Muscle of leg (tissue), 11 donors: ENCODE measurements around the gene DOK6. TPM values are rescaled to one million over a fixed set of nuclear protein-coding genes. Genes with fewer than 3 reads are reported as not detected.
A peak's percentile ranks its signal among the peaks of the same experiment; 100 is the strongest.

Experiments used
- DNase-seq: peaks from one replicate; pipeline ENCODE4 v3.0.0; 2013
- H3K27ac ChIP-seq: one replicate; pipeline ENCODE4 v1.5.1; 2013; ENCODE audit warnings: mild to moderate bottlenecking, low read length, control low read depth
- H3K27me3 ChIP-seq: one replicate; pipeline ENCODE4 v1.6.1; 2013; ENCODE audit warnings: low read length; ENCODE audit not compliant: control insufficient read depth, insufficient read depth
- H3K36me3 ChIP-seq: one replicate; pipeline ENCODE4 v1.6.1; 2013; ENCODE audit warnings: low read length; ENCODE audit not compliant: control insufficient read depth, insufficient read depth
- H3K4me1 ChIP-seq: one replicate; pipeline ENCODE4 v1.6.1; 2013; ENCODE audit warnings: low read length; ENCODE audit not compliant: control insufficient read depth, insufficient read depth
- H3K4me3 ChIP-seq: one replicate; pipeline ENCODE4 v1.5.1; 2013; ENCODE audit warnings: low read length, control low read depth
- H3K9me3 ChIP-seq: replicated peaks from 2 replicates; pipeline ENCODE4 v1.6.1; 2013; ENCODE audit warnings: low read depth, low read length; ENCODE audit not compliant: control insufficient read depth
- WGBS: methylation state at CpG from one replicate; pipeline ENCODE4 v1.1.5; 2013; ENCODE audit warnings: missing lambda C conversion rate; ENCODE audit not compliant: insufficient coverage; 5-methylcytosine and 5-hydroxymethylcytosine counted together
- polyA plus RNA-seq, 8 donors: library from polyadenylated mRNA; unstranded; fragments of 120-200 nt; gene quantifications; one replicate each; pipeline versions ENCODE4 v1.2.1 to v1.2.3, GENCODE V29; 2013; ENCODE audit warnings: inconsistent platforms in 1 of 8, low replicate concordance in 1 of 8; ENCODE audit not compliant: insufficient read length in 8 of 8, insufficient read depth in 1 of 8
- total RNA-seq: library from RNA; stranded (reverse); fragments of 120-200 nt; gene quantifications from one replicate; pipeline ENCODE4 v1.2.4, GENCODE V29; 2013

Gene DOK6
- total and polyA plus RNA-seq, 9 donors, result 2.3 to 4.9 (median 3.3) TPM

DNA sequence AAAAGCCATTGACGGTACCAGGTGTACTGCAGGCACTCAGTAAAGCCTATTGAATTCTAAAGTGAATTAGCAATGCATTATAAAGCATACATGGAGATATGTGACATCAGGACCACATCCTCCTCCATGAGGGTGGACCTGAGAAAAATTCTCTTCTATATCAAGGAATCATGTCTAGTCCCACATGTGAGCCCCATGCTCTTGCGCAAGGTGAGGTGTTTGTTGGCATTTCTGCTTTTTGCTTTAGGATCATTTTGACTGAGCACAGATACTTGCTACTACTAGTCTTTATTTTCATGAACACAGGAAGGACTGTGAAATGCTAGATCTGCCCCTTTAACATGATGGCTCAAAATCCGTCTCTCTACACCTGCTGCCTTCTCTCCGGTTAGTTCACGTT is 363.1 kb downstream of the DOK6 start:
- no CpG with 5 or more reads among the region's 5 CpGs for WGBS
- no peak overlapping the region for H3K4me3 ChIP-seq
- H3K9me3 ChIP-seq, result no peaks in the 10 kb centered on the region

DNA sequence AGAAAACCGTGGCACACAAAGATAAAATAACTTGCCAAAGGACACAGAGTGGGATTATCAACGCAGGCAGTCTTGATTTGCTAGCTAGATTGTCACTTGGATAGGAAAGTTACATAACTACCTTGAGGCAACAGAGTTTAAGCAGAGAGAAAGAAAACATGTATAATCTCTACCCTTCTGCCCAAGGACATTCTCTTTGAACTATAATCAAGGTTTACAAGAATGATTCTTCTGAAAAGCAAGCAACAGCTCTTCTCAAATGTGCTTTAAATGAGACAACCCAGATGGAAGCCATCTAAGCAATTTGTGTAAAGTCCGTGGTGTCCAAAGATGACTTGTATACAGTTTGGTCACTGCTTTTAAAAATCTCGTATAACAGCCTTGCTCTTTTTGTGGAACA is 369.6 kb downstream of the DOK6 start:
- no peaks in the 10 kb centered on the region for H3K27me3 ChIP-seq
- H3K36me3 ChIP-seq, result no peaks in the 10 kb centered on the region
- H3K4me3 ChIP-seq, result no peak overlapping the region
- H3K27ac ChIP-seq, result no peak overlapping the region
- no peaks in the 10 kb centered on the region for H3K9me3 ChIP-seq
- DNase-seq, result no peak
- 100% methylated on average over 1 of the region's 4 CpGs for WGBS
- no peaks in the 10 kb centered on the region for H3K4me1 ChIP-seq

More for the DNA sequence above, 363.1 kb downstream of the DOK6 start:
- Histone ChIP-seq H3K36me3 (no peaks in the 10 kb centered on the region), H3K27me3 (no peaks in the 10 kb centered on the region), H3K4me1 (no peaks in the 10 kb centered on the region), H3K27ac (no peak overlapping the region)
- DNase-seq, result no peak

DNA sequence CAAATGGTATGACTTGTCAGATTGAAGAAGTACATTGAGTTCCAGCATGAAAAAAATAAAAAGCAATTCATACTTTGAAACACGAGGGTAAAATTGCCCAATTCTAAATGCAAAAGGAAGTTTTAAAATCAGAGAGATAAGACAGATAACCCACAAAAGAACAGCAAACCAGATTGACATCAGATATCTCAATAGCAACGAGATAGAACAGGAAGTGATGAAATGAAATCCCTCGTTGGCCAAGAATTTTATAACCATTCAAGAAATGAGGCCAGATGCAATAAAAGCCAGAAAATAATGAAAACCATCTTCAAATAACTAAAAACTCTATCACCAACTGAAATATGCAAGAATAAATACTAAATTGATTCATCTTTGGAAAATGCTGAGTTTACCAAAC is 374.1 kb downstream of the DOK6 start:
- Histone ChIP-seq H3K4me1 (no peaks in the 10 kb centered on the region), H3K4me3 (no peak overlapping the region), H3K9me3 (no peaks in the 10 kb centered on the region), H3K27me3 (no peaks in the 10 kb centered on the region), H3K27ac (no peak overlapping the region), H3K36me3 (no peaks in the 10 kb centered on the region)
- no CpG with 5 or more reads among the region's 3 CpGs for WGBS
- DNase-seq, result peak; percentile 10

DNA sequence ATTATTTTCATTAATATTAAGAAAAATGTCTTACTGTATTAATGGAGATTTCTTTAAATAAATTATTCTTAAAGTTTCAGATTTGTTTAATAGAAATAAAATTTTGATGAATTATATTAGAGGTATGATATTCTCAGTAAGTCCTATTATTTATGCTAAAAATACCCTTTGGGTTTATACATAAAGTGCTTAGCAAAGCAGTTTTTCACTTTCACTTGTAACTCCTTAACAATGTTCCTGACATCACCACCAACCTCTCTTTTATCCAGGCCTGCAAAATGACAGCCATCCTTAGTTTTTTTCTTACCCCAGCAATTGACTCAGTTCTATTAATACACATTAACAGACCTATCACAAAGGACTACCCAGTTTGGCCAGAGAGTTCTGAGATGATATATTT is 376.6 kb downstream of the DOK6 start:
- Histone ChIP-seq H3K9me3 (no peaks in the 10 kb centered on the region), H3K4me1 (no peaks in the 10 kb centered on the region), H3K27me3 (no peaks in the 10 kb centered on the region), H3K36me3 (no peaks in the 10 kb centered on the region), H3K4me3 (no peak overlapping the region), H3K27ac (no peak overlapping the region)
- no peak for DNase-seq

DNA sequence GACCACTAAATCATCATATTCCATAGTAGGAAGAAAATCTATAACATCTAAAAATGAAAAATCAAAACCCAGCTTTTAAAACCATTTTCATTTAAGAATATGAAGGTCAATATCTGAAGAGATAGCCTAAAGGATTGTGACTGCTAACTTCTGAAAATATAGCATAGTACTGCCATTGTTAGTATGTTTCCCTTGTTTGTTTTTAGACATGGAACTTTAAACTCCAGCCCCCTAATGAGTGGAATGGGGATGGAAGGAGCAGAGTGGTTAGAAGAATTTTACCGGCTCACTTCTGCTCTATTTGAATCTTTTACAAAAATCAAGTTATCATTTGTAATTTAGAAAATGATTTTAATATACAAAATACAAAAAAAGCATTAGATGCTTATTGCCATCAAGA is 378.0 kb downstream of the DOK6 start:
- no CpG with 5 or more reads among the region's 1 CpG for WGBS
- Histone ChIP-seq H3K4me1 (no peaks in the 10 kb centered on the region), H3K9me3 (no peaks in the 10 kb centered on the region), H3K36me3 (no peaks in the 10 kb centered on the region), H3K27ac (no peak overlapping the region), H3K4me3 (no peak overlapping the region), H3K27me3 (no peaks in the 10 kb centered on the region)
- no peak for DNase-seq

DNA sequence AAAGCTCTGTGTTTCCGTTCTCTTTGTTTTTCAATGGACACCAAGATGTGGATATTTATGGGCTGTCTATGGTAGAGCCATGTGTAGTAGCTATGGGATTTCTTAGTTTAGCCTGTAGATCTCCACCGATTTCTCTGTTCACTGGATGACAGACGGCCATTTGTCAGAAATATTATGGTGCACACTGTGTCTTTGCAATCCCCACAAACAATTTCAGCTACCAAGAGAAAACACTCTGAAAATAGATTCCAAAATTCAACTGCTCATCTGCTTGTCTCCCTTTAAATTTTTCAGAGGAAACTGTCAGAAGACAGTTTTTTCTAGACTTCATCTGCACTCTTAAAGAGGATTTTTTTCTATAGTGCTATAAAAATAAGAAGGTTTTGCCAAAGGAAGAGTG is 380.2 kb downstream of the DOK6 start:
- DNase-seq, result no peak
- Histone ChIP-seq H3K27me3 (no peaks in the 10 kb centered on the region), H3K9me3 (no peaks in the 10 kb centered on the region), H3K4me3 (no peak overlapping the region), H3K36me3 (no peaks in the 10 kb centered on the region), H3K27ac (no peak overlapping the region), H3K4me1 (no peaks in the 10 kb centered on the region)
- 80% methylated on average over 1 of the region's 3 CpGs for WGBS

DNA sequence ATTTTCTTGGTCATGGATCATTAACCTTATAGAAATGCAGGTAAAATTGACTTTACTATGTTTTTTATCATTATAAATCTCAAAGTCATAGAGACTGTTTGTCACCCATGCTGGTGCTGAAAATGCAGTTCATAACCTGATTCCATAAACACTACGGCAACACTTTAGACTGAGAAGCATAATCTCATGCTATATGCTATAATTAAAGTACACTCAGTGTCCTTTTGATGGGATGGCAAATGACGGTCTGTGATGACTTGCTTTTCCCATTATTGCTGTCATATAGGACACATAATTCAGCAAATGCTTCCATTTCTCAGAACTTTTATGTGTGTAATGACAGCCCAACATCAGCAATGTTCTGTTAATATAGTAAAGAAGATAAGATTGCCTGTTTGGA is 384.1 kb downstream of the DOK6 start:
- no peak for DNase-seq
- Histone ChIP-seq H3K4me3 (no peak overlapping the region), H3K27ac (no peak overlapping the region), H3K4me1 (no peaks in the 10 kb centered on the region), H3K9me3 (no peaks in the 10 kb centered on the region), H3K36me3 (no peaks in the 10 kb centered on the region), H3K27me3 (no peaks in the 10 kb centered on the region)
- no CpG with 5 or more reads among the region's 2 CpGs for WGBS

DNA sequence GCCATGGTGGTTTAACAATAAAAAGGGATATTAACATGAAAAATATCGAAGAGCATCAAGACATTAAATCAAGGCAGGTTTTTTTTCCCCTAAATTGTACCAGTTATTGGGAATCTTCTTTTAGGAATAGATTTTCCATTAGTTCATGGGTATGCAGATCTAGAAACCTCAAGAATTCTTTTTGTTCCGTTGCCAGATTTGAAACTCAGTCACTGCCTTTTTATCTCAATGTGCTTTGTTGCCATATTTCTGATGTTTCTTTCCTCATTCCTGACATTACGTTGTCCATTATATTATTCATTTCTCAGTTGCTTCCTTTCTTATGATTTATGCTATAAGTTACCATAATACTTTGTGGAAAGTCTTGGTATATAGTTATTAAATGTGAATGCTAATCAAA is 384.8 kb downstream of the DOK6 start:
- Histone ChIP-seq H3K27ac (no peak overlapping the region), H3K36me3 (no peaks in the 10 kb centered on the region)
- no CpG with 5 or more reads among the region's 3 CpGs for WGBS

DNA sequence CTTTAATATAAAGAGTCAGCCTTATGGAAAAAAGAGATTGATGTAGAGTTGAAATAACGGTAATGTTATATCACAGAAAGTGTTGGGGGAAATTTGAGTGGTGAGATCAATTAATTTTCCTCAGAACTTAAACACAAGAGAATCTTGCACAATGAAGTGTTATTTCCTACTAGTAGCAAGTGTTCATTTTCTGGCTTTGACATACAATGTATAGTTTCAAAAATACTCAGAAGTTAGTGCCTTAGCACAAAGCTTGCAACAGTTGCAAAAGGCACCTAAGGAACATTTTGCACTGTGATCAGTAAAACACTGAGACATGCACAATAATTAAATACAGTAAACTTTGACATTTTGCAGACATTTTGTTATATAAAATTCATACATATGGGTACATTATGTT is 385.7 kb downstream of the DOK6 start:
- WGBS, result no CpG with 5 or more reads among the region's 1 CpG

More for the DNA sequence above, 384.8 kb downstream of the DOK6 start:
- no peaks in the 10 kb centered on the region for H3K4me1 ChIP-seq
- H3K9me3 ChIP-seq, result no peaks in the 10 kb centered on the region
- no peak overlapping the region for H3K4me3 ChIP-seq
- no peaks in the 10 kb centered on the region for H3K27me3 ChIP-seq
- no peak for DNase-seq

DNA sequence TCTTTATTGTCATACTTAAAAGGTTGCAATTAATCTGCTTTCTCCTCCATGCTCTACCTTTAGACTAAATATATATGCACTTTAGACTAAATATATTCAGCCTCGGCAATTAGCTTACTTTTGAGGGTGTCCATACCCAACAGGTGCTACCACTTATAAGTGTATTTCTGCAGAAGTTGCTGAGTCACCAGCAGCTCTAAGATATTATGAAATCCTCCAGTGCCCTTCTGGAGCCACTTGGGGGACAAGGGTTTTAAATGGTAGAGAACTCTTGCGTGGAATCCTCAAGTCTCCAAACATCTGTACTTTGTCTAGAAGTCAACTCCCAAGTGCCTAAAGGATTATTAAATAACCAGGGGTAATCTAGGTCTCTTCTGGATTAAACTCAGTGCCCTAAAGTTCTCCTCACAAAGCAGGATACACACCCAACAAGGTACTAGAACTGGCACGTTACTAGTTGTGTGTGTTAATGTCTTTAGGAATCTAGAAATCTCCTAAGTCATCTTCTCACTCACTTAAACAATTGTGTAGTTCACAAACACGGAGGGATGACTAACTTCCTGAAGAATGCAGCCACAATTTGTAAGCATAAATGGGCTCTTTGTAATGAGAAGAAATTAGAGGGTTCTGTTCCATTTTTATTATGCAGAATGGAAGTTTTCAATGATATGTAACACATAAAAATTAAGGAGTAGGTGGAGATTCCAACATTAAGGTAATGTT is 387.3 kb downstream of the DOK6 start:
- Histone ChIP-seq H3K36me3 (no peaks in the 10 kb centered on the region), H3K4me3 (no peak overlapping the region), H3K4me1 (no peaks in the 10 kb centered on the region), H3K27ac (no peak overlapping the region), H3K27me3 (no peaks in the 10 kb centered on the region), H3K9me3 (no peaks in the 10 kb centered on the region)
- no CpG with 5 or more reads among the region's 4 CpGs for WGBS
- no peak for DNase-seq

More for the DNA sequence above, 385.7 kb downstream of the DOK6 start:
- Histone ChIP-seq H3K27ac (no peak overlapping the region), H3K9me3 (no peaks in the 10 kb centered on the region), H3K27me3 (no peaks in the 10 kb centered on the region), H3K4me3 (no peak overlapping the region), H3K36me3 (no peaks in the 10 kb centered on the region), H3K4me1 (no peaks in the 10 kb centered on the region)
- no peak for DNase-seq

DNA sequence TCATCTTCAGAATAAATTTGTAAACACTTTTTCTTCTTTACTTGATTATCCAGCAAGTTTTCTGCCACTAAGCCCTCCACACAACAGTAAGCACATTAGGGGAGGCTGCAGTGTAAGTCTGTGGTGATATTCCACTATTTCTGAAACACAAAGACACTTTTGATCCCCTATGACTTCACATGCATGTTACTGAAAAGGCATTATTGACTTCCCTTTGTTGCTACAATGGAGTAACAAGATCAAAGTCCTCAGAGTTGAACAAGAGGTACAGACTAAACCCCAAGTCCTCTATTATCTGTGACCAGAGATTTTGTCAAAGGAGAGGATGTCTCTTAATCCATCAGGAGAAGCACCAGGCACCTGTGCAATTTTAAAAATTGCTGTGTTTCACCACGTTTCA is 389.1 kb downstream of the DOK6 start:
- WGBS, result no CpG with 5 or more reads among the region's 1 CpG

More for the DNA sequence above, 389.1 kb downstream of the DOK6 start:
- Histone ChIP-seq H3K27ac (no peak overlapping the region), H3K9me3 (no peaks in the 10 kb centered on the region), H3K36me3 (no peaks in the 10 kb centered on the region), H3K4me1 (no peaks in the 10 kb centered on the region), H3K27me3 (no peaks in the 10 kb centered on the region), H3K4me3 (no peak overlapping the region)
- no peak for DNase-seq
